GM23338 (cell line): ENCODE measurements around the gene GFRA1. TPM values are rescaled to one million over a fixed set of nuclear protein-coding genes. Genes with fewer than 3 reads are reported as not detected.

Experiments
- ATAC-seq: fragments of 200-7000 bp; cut with Tn5 transposase; 3 replicates; pipeline ENCODE4 v1.9.1; 2020
- DNase-seq: peaks from one replicate; pipeline ENCODE4 v3.0.0-alpha.2; 2015; ENCODE audit warnings: low spot score
- H2AFZ ChIP-seq: fragments of 200-600 bp; sonication (generic); 2 replicates; pipeline ENCODE4 v1.8.0; 2016; ENCODE audit warnings: antibody characterized with exemption, mild to moderate bottlenecking, moderate library complexity
- H3F3A ChIP-seq: fragments of 200-600 bp; sonication (generic); replicated peaks from 2 replicates; pipeline ENCODE4 v1.8.0; 2017; ENCODE audit warnings: antibody characterized with exemption, mixed run types, low read depth
- H3K27ac ChIP-seq: fragments of 200-600 bp; sonication (generic); 2 replicates; pipeline ENCODE4 v1.6.1; 2016; ENCODE audit warnings: low read depth
- H3K27me3 ChIP-seq: fragments of 200-600 bp; sonication (generic); 2 replicates; pipeline ENCODE4 v1.8.0; 2016; ENCODE audit warnings: mild to moderate bottlenecking, mixed run types, moderate library complexity; ENCODE audit not compliant: insufficient read depth
- H3K36me3 ChIP-seq: fragments of 200-600 bp; sonication (generic); 2 replicates; pipeline ENCODE4 v1.8.0; 2016; ENCODE audit warnings: mild to moderate bottlenecking; ENCODE audit not compliant: insufficient read depth
- H3K4me1 ChIP-seq: fragments of 200-600 bp; sonication (generic); 2 replicates; pipeline ENCODE4 v1.8.0; 2016; ENCODE audit warnings: mild to moderate bottlenecking, moderate library complexity; ENCODE audit not compliant: insufficient read depth
- H3K4me2 ChIP-seq: fragments of 200-600 bp; sonication (generic); 2 replicates; pipeline ENCODE4 v1.7.1; 2017; ENCODE audit warnings: mixed run types
- H3K4me3 ChIP-seq: fragments of 200-600 bp; sonication (generic); 2 replicates; pipeline ENCODE4 v1.6.1; 2016; ENCODE audit warnings: mixed run types
- H3K79me2 ChIP-seq: fragments of 200-600 bp; sonication (generic); replicated peaks from 2 replicates; pipeline ENCODE4 v1.8.0; 2017; ENCODE audit warnings: mild to moderate bottlenecking; ENCODE audit not compliant: insufficient read depth
- H3K9me2 ChIP-seq: fragments of 200-600 bp; sonication (generic); 2 replicates; pipeline ENCODE4 v1.8.0; 2017; ENCODE audit not compliant: insufficient read depth
- H4K20me1 ChIP-seq: fragments of 200-600 bp; sonication (generic); replicated peaks from 2 replicates; pipeline ENCODE4 v1.8.0; 2017; ENCODE audit warnings: mild to moderate bottlenecking; ENCODE audit not compliant: insufficient read depth
- H3K27ac Mint-ChIP-seq: 2 replicates; pipeline ENCODE4 v1.8.0; 2020; ENCODE audit warnings: inconsistent platforms, mild to moderate bottlenecking, moderate library complexity, mixed read lengths
- H3K27me3 Mint-ChIP-seq: 3 replicates; pipeline ENCODE4 v1.8.0; 2022; ENCODE audit warnings: low read depth, mild to moderate bottlenecking, moderate library complexity, mixed read lengths, inconsistent platforms; ENCODE audit not compliant: insufficient read depth, poor library complexity
- H3K36me3 Mint-ChIP-seq: 3 replicates; pipeline ENCODE4 v1.8.0; 2021; ENCODE audit warnings: low read depth, mild to moderate bottlenecking, inconsistent platforms, moderate library complexity, mixed read lengths
- H3K4me1 Mint-ChIP-seq: 3 replicates; pipeline ENCODE4 v1.8.0; 2020; ENCODE audit warnings: mild to moderate bottlenecking, inconsistent platforms, mixed read lengths
- H3K4me3 Mint-ChIP-seq: 3 replicates; pipeline ENCODE4 v1.8.0; 2021; ENCODE audit warnings: moderate library complexity, mild to moderate bottlenecking, inconsistent platforms, mixed read lengths
- H3K9me3 Mint-ChIP-seq: 3 replicates; pipeline ENCODE4 v1.8.0; 2020; ENCODE audit warnings: moderate library complexity, mild to moderate bottlenecking, inconsistent platforms, mixed read lengths
- CREB1 ChIP-seq: fragments of 250-450 bp; sonication (Bioruptor Pico); IDR thresholded peaks from 2 replicates; pipeline ENCODE4 v1.5.0; 2020; ENCODE audit warnings: low read depth, mild to moderate bottlenecking, moderate library complexity
- ETS1 ChIP-seq: IDR thresholded peaks from 2 replicates; pipeline ENCODE4 v1.6.1; 2016; ENCODE audit warnings: antibody characterized with exemption
- EZH2 ChIP-seq: fragments of 200-600 bp; sonication (generic); IDR thresholded peaks from one replicate; pipeline ENCODE4 v1.8.0; 2017; ENCODE audit warnings: antibody characterized with exemption, mild to moderate bottlenecking, low read depth; ENCODE audit not compliant: unreplicated experiment
- EZH2phosphoT487 ChIP-seq: fragments of 200-600 bp; sonication (generic); IDR thresholded peaks from one replicate; pipeline ENCODE4 v1.8.1; 2018; ENCODE audit warnings: antibody characterized with exemption; ENCODE audit not compliant: unreplicated experiment
- JUNB ChIP-seq: IDR thresholded peaks from one replicate; pipeline ENCODE4 v1.6.1; 2016; ENCODE audit warnings: antibody characterized with exemption; ENCODE audit not compliant: unreplicated experiment
- POLR2AphosphoS5 ChIP-seq: IDR thresholded peaks from 2 replicates; pipeline ENCODE4 v1.6.1; 2016; ENCODE audit warnings: antibody characterized with exemption, low read depth
- REST ChIP-seq: IDR thresholded peaks from one replicate; pipeline ENCODE4 v1.6.1; 2018; ENCODE audit warnings: antibody characterized with exemption; ENCODE audit not compliant: unreplicated experiment
- ZNF114 ChIP-seq: fragments of 250-450 bp; sonication (Bioruptor Pico); IDR thresholded peaks from 2 replicates; pipeline ENCODE4 v1.5.0; 2020; ENCODE audit warnings: mild to moderate bottlenecking, moderate library complexity
- ZNF331 ChIP-seq: fragments of 250-450 bp; sonication (Bioruptor Pico); IDR thresholded peaks from 2 replicates; pipeline ENCODE4 v1.5.0; 2020; ENCODE audit warnings: low read depth, mild to moderate bottlenecking, moderate library complexity
- ZNF462 ChIP-seq: fragments of 250-450 bp; sonication (Bioruptor Pico); IDR thresholded peaks from 2 replicates; pipeline ENCODE4 v1.5.0; 2020; ENCODE audit warnings: mild to moderate bottlenecking, moderate library complexity
- polyA plus RNA-seq: library from polyadenylated mRNA; unstranded; fragments of >200 nt; fragmentation: Nextera tagmentation; extraction: Ambion mirVana; gene quantifications from 2 replicates; pipeline ENCODE4 v1.2.1, GENCODE V29; 2016
- total RNA-seq: library from RNA; depleted of rRNA; stranded (reverse); fragments of >200 nt; shearing (Covaris generic); gene quantifications from 2 replicates; pipeline ENCODE4 v1.2.3, GENCODE V29; 2014

The GFRA1 gene
- total and polyA plus RNA-seq, 2 experiments from 2014 or later, result 1.4 to 2.8 TPM

- TF ChIP-seq REST, result no peak
- TF ChIP-seq CREB1 (CRISPR knock-in tag), result no peak
- TF ChIP-seq POLR2AphosphoS5, result no peak
- no peak for TF ChIP-seq ZNF331 (CRISPR knock-in tag)
- TF ChIP-seq EZH2, result no peak
- TF ChIP-seq EZH2phosphoT487, result no peak
- no peak for TF ChIP-seq ZNF114
These were observed 139.4 kb downstream of the GFRA1 start (continued) for GRCh38 chr10:116133634-116134033.

- Histone ChIP-seq H3K9me2 (0 out of 2 replicates have a peak, but pooled peaks cover 2% of the 10 kb centered on the region), H3K4me1 (peaks cover 18% of the 10 kb centered on the region; the same call in 1 of the 2 replicates), H3K79me2 (no peaks in the 10 kb centered on the region), H3K27ac (no peak overlapping the region), H3K4me2 (no peak overlapping the region), H3F3A (no peaks in the 10 kb centered on the region), H3K36me3 (no peaks in the 10 kb centered on the region), H2AFZ (peak overlapping the region; percentile 52; the same call in 1 of the 2 replicates), H4K20me1 (no peaks in the 10 kb centered on the region), H3K4me3 (no peak overlapping the region), H3K27me3 (no peaks in the 10 kb centered on the region)
- H3K4me3 Mint-ChIP-seq, result no peak overlapping the region
- DNase-seq (no peak), ATAC-seq (peak; percentile 42; the same call in 2 of the 3 replicates)
- H3K27ac Mint-ChIP-seq, result no peak overlapping the region
- H3K9me3 Mint-ChIP-seq, result no peaks in the 10 kb centered on the region
- H3K4me1 Mint-ChIP-seq, result peaks cover 17% of the 10 kb centered on the region; the same call in 2 of the 3 replicates
- H3K27me3 Mint-ChIP-seq, result no peaks in the 10 kb centered on the region
- no peaks in the 10 kb centered on the region for H3K36me3 Mint-ChIP-seq
- no peak for TF ChIP-seq EZH2phosphoT487
- no peak for TF ChIP-seq ETS1
- no peak for TF ChIP-seq ZNF462
- no peak for TF ChIP-seq ZNF331 (CRISPR knock-in tag)
- TF ChIP-seq POLR2AphosphoS5, result no peak
- no peak for TF ChIP-seq JUNB
These were observed 140.1 kb downstream of the GFRA1 start for GRCh38 chr10:116132780-116133399.
